SK-N-SH treated with all-trans-retinoic acid at 6 μM for 48 hours (cell line): ENCODE data around the gene MTX2.

Experiments
- ATAC-seq: fragments of 200-7000 bp; cut with Tn5 transposase; 3 replicates; pipeline ENCODE4 v1.9.1; 2020; ENCODE audit warnings: mild to moderate bottlenecking, moderate library complexity
- ARNTL ChIP-seq: fragments of 450-650 bp; formaldehyde crosslinking; IDR thresholded peaks from 2 replicates; pipeline ENCODE4 v1.5.0; 2020; ENCODE audit warnings: low read depth, mild to moderate bottlenecking, moderate library complexity, borderline replicate concordance
- BACH2 ChIP-seq: fragments of 250-450 bp; sonication (Bioruptor Pico); IDR thresholded peaks from 2 replicates; pipeline ENCODE4 v1.9.0; 2021; ENCODE audit warnings: mild to moderate bottlenecking, borderline replicate concordance
- CSDC2 ChIP-seq: fragments of 250-450 bp; sonication (Bioruptor Pico); IDR thresholded peaks from 2 replicates; pipeline ENCODE4 v1.5.0; 2020; ENCODE audit warnings: mild to moderate bottlenecking, moderate library complexity
- ESRRG ChIP-seq: fragments of 250-450 bp; sonication (Bioruptor Pico); IDR thresholded peaks from 2 replicates; pipeline ENCODE4 v1.6.1; 2021; ENCODE audit warnings: mild to moderate bottlenecking
- GLIS3 ChIP-seq: fragments of 250-450 bp; sonication (Bioruptor Pico); IDR thresholded peaks from 2 replicates; pipeline ENCODE4 v1.5.0; 2020; ENCODE audit warnings: mild to moderate bottlenecking, moderate library complexity
- ISL1 ChIP-seq: fragments of 250-450 bp; sonication (Bioruptor Pico); IDR thresholded peaks from 2 replicates; pipeline ENCODE4 v2.1.2; 2022; ENCODE audit warnings: mild to moderate bottlenecking, moderate library complexity
- PPARA ChIP-seq: fragments of 250-450 bp; sonication (Bioruptor Pico); IDR thresholded peaks from 2 replicates; pipeline ENCODE4 v1.5.0; 2020; ENCODE audit warnings: mild to moderate bottlenecking, borderline replicate concordance
- RARB ChIP-seq: fragments of 250-450 bp; sonication (Bioruptor Pico); IDR thresholded peaks from 2 replicates; pipeline ENCODE4 v1.8.0; 2021; ENCODE audit warnings: mild to moderate bottlenecking, moderate library complexity
- SNAI2 ChIP-seq: fragments of 250-450 bp; sonication (Bioruptor Pico); IDR thresholded peaks from 2 replicates; pipeline ENCODE4 v1.5.0; 2020; ENCODE audit warnings: mild to moderate bottlenecking, moderate library complexity
- TOX ChIP-seq: fragments of 250-450 bp; sonication (Bioruptor Pico); IDR thresholded peaks from 2 replicates; pipeline ENCODE4 v1.8.0; 2021; ENCODE audit warnings: mild to moderate bottlenecking, moderate library complexity, borderline replicate concordance
- ZC3H10 ChIP-seq: fragments of 250-450 bp; sonication (Bioruptor Pico); IDR thresholded peaks from 2 replicates; pipeline ENCODE4 v1.5.1; 2021; ENCODE audit warnings: mild to moderate bottlenecking, moderate library complexity
- ZFP3 ChIP-seq: fragments of 250-450 bp; sonication (Bioruptor Pico); IDR thresholded peaks from 2 replicates; pipeline ENCODE4 v1.5.0; 2020; ENCODE audit warnings: mild to moderate bottlenecking, moderate library complexity
- ZFP30 ChIP-seq: fragments of 450-650 bp; formaldehyde crosslinking; IDR thresholded peaks from 2 replicates; pipeline ENCODE4 v1.5.0; 2022; ENCODE audit warnings: mild to moderate bottlenecking, moderate library complexity
- ZNF565 ChIP-seq: fragments of 450-650 bp; formaldehyde crosslinking; conservative IDR thresholded peaks from 2 replicates; pipeline ENCODE4 v1.5.0; 2020; ENCODE audit warnings: low read depth, mild to moderate bottlenecking, moderate library complexity
- ZNF70 ChIP-seq: fragments of 450-650 bp; formaldehyde crosslinking; IDR thresholded peaks from 2 replicates; pipeline ENCODE4 v1.5.0; 2020; ENCODE audit warnings: mild to moderate bottlenecking, moderate library complexity
- ZNF8 ChIP-seq: fragments of 450-650 bp; formaldehyde crosslinking; IDR thresholded peaks from 2 replicates; pipeline ENCODE4 v1.5.0; 2020; ENCODE audit warnings: mild to moderate bottlenecking, moderate library complexity
- TF ChIP-seq, protein P1 (sequence below): fragments of 250-450 bp; sonication (Bioruptor Pico); IDR thresholded peaks from 2 replicates; pipeline ENCODE4 v1.8.0; 2020; ENCODE audit warnings: mild to moderate bottlenecking, moderate library complexity, borderline replicate concordance
- TF ChIP-seq, protein P2 (sequence below): fragments of 250-450 bp; sonication (Bioruptor Pico); IDR thresholded peaks from 2 replicates; pipeline ENCODE4 v1.8.0; 2021; ENCODE audit warnings: low read depth, mild to moderate bottlenecking, moderate library complexity, borderline replicate concordance
- TF ChIP-seq, protein P3 (sequence below): fragments of 250-450 bp; sonication (Bioruptor Pico); IDR thresholded peaks from 2 replicates; pipeline ENCODE4 v1.5.1; 2020; ENCODE audit warnings: low read depth, mild to moderate bottlenecking, moderate library complexity
- TF ChIP-seq, protein P4 (sequence below): fragments of 250-450 bp; sonication (Bioruptor Pico); IDR thresholded peaks from 2 replicates; pipeline ENCODE4 v1.5.0; 2020; ENCODE audit warnings: mild to moderate bottlenecking, moderate library complexity
- TF ChIP-seq, protein P5 (sequence below): fragments of 250-450 bp; sonication (Bioruptor Pico); IDR thresholded peaks from 2 replicates; pipeline ENCODE4 v1.5.1; 2021; ENCODE audit warnings: mild to moderate bottlenecking, moderate library complexity

MTX2 gene

DNA sequence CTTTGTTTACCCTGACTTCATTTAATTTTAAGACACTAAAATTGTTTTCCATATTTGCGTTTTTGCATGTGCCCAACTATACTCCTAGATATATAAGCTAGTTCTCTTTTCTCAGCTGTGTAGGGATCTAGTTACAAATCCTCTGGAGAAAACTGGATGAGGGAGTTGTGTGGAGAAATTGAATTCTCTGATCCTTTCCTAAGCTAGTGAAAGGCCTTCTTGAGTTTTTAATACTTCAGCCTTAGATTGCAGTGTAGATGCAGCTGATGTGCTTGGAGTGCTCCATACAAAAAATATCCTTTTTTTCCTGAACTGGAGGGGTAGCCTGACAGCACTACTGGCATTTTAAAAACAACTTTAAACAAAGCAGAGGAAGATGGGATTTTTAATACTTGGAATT, 8.6 kb upstream of the MTX2 start:
- TF ChIP-seq ZFP30, result no peak
- no peak for TF ChIP-seq RARB (CRISPR knock-in tag)
- no peak for TF ChIP-seq ESRRG (CRISPR knock-in tag)
- no peak for TF ChIP-seq ZC3H10 (CRISPR knock-in tag)
- TF ChIP-seq TOX (CRISPR knock-in tag), result no peak
- no peak for TF ChIP-seq ZNF70 (CRISPR knock-in tag)
- no peak for TF ChIP-seq CSDC2
- TF ChIP-seq GLIS3 (CRISPR knock-in tag), result no peak
- no peak for TF ChIP-seq ISL1
- TF ChIP-seq ZFP3 (CRISPR knock-in tag), result no peak
- TF ChIP-seq, protein P1, sequence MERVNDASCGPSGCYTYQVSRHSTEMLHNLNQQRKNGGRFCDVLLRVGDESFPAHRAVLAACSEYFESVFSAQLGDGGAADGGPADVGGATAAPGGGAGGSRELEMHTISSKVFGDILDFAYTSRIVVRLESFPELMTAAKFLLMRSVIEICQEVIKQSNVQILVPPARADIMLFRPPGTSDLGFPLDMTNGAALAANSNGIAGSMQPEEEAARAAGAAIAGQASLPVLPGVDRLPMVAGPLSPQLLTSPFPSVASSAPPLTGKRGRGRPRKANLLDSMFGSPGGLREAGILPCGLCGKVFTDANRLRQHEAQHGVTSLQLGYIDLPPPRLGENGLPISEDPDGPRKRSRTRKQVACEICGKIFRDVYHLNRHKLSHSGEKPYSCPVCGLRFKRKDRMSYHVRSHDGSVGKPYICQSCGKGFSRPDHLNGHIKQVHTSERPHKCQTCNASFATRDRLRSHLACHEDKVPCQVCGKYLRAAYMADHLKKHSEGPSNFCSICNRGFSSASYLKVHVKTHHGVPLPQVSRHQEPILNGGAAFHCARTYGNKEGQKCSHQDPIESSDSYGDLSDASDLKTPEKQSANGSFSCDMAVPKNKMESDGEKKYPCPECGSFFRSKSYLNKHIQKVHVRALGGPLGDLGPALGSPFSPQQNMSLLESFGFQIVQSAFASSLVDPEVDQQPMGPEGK, result no peak
- ATAC-seq, result no peak

DNA sequence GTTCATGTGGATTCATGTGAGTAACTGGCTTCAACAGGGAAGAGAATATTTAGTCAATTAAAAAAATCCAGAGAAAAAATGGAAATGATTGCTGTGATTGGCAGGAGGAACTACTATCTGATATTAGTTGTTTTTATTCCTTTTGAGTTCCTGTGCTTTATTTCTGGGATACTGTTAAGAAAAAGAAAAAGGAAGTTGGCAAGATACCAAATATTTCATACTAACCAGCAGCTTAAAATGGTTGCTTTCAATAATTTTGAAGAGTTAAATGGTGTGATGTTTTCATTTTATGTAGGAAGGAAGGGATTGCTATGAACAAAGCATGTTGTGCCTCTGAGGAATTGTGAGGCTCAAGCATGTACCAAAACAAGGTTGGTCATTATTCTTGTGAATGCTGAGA, 8.1 kb upstream of the MTX2 start:
- no peak for ATAC-seq
- TF ChIP-seq ZC3H10 (CRISPR knock-in tag) (no peak), ARNTL (no peak), ZNF8 (no peak), CSDC2 (no peak)
- TF ChIP-seq, protein P2, sequence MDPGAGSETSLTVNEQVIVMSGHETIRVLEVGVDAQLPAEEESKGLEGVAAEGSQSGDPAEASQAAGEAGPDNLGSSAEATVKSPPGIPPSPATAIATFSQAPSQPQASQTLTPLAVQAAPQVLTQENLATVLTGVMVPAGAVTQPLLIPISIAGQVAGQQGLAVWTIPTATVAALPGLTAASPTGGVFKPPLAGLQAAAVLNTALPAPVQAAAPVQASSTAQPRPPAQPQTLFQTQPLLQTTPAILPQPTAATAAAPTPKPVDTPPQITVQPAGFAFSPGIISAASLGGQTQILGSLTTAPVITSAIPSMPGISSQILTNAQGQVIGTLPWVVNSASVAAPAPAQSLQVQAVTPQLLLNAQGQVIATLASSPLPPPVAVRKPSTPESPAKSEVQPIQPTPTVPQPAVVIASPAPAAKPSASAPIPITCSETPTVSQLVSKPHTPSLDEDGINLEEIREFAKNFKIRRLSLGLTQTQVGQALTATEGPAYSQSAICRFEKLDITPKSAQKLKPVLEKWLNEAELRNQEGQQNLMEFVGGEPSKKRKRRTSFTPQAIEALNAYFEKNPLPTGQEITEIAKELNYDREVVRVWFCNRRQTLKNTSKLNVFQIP (CRISPR knock-in tag), result no peak
- TF ChIP-seq, protein P3, sequence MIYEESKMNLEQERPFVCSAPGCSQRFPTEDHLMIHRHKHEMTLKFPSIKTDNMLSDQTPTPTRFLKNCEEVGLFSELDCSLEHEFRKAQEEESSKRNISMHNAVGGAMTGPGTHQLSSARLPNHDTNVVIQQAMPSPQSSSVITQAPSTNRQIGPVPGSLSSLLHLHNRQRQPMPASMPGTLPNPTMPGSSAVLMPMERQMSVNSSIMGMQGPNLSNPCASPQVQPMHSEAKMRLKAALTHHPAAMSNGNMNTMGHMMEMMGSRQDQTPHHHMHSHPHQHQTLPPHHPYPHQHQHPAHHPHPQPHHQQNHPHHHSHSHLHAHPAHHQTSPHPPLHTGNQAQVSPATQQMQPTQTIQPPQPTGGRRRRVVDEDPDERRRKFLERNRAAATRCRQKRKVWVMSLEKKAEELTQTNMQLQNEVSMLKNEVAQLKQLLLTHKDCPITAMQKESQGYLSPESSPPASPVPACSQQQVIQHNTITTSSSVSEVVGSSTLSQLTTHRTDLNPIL (CRISPR knock-in tag), result no peak

DNA sequence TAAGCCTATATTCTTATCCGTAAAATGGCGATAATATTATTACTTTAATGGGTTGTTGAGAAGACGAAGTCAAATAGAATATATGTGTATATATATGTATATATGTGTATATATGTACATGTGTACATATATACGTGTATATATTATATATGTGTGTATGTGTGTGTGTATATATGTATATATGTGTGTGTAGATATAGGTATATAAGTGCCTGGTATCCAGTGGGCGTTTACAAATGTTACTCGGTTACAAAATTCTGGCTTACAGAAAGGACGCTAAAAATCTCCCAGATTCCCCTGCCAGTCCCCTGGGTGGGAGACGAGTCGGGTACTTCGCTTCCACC, 295 bp upstream of the MTX2 start:
- TF ChIP-seq, protein P4, sequence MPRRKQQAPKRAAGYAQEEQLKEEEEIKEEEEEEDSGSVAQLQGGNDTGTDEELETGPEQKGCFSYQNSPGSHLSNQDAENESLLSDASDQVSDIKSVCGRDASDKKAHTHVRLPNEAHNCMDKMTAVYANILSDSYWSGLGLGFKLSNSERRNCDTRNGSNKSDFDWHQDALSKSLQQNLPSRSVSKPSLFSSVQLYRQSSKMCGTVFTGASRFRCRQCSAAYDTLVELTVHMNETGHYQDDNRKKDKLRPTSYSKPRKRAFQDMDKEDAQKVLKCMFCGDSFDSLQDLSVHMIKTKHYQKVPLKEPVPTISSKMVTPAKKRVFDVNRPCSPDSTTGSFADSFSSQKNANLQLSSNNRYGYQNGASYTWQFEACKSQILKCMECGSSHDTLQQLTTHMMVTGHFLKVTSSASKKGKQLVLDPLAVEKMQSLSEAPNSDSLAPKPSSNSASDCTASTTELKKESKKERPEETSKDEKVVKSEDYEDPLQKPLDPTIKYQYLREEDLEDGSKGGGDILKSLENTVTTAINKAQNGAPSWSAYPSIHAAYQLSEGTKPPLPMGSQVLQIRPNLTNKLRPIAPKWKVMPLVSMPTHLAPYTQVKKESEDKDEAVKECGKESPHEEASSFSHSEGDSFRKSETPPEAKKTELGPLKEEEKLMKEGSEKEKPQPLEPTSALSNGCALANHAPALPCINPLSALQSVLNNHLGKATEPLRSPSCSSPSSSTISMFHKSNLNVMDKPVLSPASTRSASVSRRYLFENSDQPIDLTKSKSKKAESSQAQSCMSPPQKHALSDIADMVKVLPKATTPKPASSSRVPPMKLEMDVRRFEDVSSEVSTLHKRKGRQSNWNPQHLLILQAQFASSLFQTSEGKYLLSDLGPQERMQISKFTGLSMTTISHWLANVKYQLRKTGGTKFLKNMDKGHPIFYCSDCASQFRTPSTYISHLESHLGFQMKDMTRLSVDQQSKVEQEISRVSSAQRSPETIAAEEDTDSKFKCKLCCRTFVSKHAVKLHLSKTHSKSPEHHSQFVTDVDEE, result no peak
- TF ChIP-seq, protein P2 (CRISPR knock-in tag), result no peak
- TF ChIP-seq TOX (CRISPR knock-in tag) (no peak), ISL1 (no peak), CSDC2 (no peak), ARNTL (no peak), ZNF8 (no peak), BACH2 (CRISPR knock-in tag) (no peak), ESRRG (CRISPR knock-in tag) (no peak), ZFP30 (no peak), PPARA (CRISPR knock-in tag) (no peak), ZNF565 (CRISPR knock-in tag) (no peak), ZFP3 (CRISPR knock-in tag) (no peak), SNAI2 (no peak), GLIS3 (CRISPR knock-in tag) (no peak), RARB (CRISPR knock-in tag) (no peak), ZC3H10 (CRISPR knock-in tag) (no peak)
- TF ChIP-seq, protein P1, result no peak
- TF ChIP-seq, protein P3 (CRISPR knock-in tag), result no peak
- TF ChIP-seq, protein P5, sequence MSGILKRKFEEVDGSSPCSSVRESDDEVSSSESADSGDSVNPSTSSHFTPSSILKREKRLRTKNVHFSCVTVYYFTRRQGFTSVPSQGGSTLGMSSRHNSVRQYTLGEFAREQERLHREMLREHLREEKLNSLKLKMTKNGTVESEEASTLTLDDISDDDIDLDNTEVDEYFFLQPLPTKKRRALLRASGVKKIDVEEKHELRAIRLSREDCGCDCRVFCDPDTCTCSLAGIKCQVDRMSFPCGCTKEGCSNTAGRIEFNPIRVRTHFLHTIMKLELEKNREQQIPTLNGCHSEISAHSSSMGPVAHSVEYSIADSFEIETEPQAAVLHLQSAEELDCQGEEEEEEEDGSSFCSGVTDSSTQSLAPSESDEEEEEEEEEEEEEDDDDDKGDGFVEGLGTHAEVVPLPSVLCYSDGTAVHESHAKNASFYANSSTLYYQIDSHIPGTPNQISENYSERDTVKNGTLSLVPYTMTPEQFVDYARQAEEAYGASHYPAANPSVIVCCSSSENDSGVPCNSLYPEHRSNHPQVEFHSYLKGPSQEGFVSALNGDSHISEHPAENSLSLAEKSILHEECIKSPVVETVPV (CRISPR knock-in tag), result no peak
- TF ChIP-seq, all 23 proteins: peak for 0
- ATAC-seq, result peak; percentile 59
